HG02943 (cell line): Measurements from ENCODE around the gene MRLN.
"Not testable (repeated sequence)": the region's sequence is repeated elsewhere in the genome, so short reads cannot be mapped to it uniquely, and the experiment has no call there.

Experiments
- ATAC-seq: cut with Tn5 transposase; IDR thresholded peaks from one replicate; pipeline ENCODE4 v1.9.1; 2021; ENCODE audit warnings: mild to moderate bottlenecking, low read depth, moderate library complexity; ENCODE audit not compliant: unreplicated experiment

The MRLN gene

GRCh38 chr10:59748834-59749233, 4.4 kb downstream of the MRLN start:
- no peak for ATAC-seq

GRCh38 chr10:59745163-59745650, 8.0 kb downstream of the MRLN start:
- ATAC-seq: no peak

DNA sequence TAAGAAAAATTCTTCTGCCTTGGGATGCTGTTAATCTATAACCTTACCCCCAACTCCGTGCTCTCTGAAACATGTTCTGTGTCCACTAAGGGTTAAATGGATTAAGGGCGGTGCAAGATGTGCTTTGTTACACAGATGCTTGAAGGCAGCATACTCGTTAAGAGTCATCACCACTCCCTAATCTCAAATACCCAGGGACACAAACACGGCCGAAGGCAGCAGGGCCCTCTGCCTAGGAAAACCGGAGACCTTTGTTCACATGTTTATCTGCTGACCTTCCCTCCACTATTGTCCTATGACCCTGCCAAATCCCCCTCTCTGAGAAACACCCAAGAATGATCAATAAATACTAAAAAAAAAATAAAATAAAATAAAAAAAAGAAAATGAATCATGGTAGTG, 8.5 kb downstream of the MRLN start:
- ATAC-seq: not testable (repeated sequence)

GRCh38 chr10:59744156-59744555, 9.1 kb downstream of the MRLN start:
- ATAC-seq: not testable (repeated sequence)

GRCh38 chr10:59741583-59741982, 11.7 kb downstream of the MRLN start:
- ATAC-seq: no peak

- ATAC-seq: no peak
Measured at GRCh38 chr10:59741048-59741447, 12.2 kb downstream of the MRLN start.

- no peak for ATAC-seq
Measured at GRCh38 chr10:59736749-59737148, 16.5 kb downstream of the MRLN start.

- ATAC-seq: no peak
Measured at GRCh38 chr10:59735296-59735695, 18.0 kb downstream of the MRLN start.

DNA sequence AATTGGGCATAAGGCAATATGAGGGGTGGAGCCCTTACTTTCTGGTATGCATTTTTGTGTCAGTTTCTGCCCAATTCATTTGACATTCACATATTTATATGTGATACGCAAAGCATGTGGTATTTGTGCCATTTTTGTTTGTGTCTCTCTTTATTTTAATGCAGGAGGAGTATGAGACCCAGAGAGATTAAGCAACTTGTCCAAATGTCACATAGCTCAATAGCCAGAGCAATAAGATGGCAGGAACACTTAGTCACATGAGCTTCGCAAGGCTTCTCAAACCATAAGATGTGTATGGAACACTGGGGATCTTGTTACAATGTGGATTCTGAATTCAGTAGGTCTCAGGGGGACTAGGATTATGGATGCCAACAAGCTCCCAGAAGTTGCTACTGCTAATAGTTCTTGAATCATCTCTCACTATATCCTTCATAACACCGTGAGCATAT, 19.2 kb downstream of the MRLN start:
- no peak for ATAC-seq

DNA sequence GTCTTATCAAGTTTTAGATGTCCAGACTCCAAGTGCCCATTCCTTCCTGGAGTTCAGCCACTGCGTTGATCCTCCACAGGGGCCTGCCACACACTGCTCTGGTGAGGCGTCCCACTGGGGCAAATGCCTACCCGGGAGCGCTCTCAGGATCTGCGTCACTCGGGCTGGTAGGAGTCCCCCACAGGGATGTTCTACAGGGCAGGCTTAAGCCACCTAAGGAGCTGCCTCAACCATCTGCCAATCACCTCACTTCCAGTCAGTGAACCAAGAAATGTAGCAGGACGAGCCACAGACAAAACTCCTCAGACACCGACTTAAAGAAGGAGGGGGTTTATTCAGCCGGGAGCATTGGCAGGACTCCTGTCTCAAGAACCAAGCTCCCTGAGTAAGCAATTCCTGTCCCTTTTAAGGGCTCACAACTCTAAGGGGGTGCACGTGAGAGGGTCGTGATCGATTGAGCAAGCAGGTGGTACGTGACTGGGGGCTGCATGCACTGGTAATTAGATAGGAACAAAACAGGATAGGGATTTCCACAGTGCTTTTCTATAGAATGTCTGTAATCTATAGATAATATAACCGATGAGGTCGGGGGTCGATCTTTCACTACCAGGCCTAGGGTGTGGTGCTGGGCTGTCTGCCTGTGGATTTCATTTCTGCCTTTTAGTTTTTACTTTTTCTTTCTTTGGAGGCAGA, 19.8 kb downstream of the MRLN start:
- ATAC-seq: not testable (repeated sequence)

GRCh38 chr10:59732849-59733248, 20.4 kb downstream of the MRLN start:
- not testable (repeated sequence) for ATAC-seq

GRCh38 chr10:59729167-59729566, 24.1 kb downstream of the MRLN start:
- not testable (repeated sequence) for ATAC-seq

GRCh38 chr10:59724098-59724938, 28.9 kb downstream of the MRLN start:
- ATAC-seq: no peak

- no peak for ATAC-seq
Measured at GRCh38 chr10:59720377-59720776, 32.9 kb downstream of the MRLN start.

DNA sequence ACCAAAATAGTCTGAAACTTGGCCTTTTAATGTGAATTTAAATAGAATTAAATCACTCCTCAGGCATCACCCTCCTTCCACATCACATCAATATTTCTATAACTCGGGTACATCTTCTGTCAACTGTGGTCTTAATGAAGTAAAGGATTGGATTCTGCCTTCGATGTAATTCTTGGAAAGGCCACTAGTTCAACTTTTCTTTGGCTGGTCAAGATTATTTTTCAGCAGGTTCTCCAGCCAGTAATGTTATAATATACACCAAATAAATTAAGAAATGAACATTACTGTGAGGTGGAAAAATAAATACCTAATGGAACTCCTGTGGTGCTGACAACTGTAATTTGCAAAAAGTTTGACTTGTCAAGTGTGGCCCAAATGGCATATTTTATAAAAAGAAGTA, 33.9 kb downstream of the MRLN start:
- ATAC-seq: no peak

DNA sequence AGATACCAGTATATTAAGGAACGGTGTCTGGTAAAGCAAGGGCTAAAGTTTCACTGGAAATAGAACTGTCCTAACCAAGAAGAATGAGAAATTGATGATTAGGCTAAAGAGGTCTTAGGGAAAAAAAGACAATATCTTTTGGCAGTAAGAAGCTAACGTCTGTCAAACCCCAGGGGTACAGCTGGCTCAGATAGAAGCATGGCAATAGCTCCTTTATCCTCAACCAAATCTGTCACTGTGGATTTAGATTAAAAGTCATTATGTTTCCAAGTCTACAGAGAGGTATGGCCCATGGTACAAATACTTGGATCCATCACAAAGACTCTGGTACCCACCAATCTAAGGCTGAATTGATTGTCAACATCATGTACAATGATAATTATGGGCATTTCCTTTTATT, 35.0 kb downstream of the MRLN start:
- no peak for ATAC-seq

GRCh38 chr10:59713196-59713821, 39.9 kb downstream of the MRLN start:
- no peak for ATAC-seq

DNA sequence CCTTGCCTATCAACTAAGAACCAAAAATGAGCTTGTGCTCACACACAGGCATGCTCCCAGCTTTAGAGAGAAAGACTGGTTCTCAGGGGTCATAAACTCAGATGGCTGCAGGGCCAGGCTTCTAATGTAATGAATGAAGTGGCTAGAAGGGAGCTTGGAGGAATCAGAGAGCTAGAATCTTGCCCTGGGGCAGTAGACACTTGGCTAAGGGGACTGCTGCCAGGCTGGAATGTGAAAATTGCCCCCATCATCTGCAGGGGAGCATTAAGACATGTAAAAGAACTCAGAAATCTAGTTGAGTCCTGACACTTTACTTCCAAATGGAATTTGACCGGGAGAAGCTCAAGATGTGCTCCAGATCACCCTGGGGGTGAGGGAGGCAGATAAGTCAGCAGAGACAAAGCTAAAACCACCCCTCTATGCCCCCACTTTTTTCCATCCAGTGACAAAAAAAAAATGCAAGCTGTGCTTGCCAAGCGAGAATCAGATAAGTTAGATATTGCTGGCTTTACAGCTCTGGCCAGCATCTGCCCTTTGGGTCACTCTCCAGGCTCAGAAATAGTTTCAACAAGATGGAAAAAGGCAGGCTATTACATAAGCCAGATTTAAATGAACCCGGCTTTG, 41.3 kb downstream of the MRLN start:
- no peak for ATAC-seq

- ATAC-seq: peak; percentile 80
Measured at GRCh38 chr10:59709395-59710125, 43.7 kb downstream of the MRLN start, which contains the start of gene SLC16A9. Gene SLC16A9, minus strand, starts transcription at chr10:59709850. Its CDS starts 25,559 bp downstream, at chr10:59684291.
